Measurements from ENCODE around the gene BACH2.

The BACH2 gene

DNA sequence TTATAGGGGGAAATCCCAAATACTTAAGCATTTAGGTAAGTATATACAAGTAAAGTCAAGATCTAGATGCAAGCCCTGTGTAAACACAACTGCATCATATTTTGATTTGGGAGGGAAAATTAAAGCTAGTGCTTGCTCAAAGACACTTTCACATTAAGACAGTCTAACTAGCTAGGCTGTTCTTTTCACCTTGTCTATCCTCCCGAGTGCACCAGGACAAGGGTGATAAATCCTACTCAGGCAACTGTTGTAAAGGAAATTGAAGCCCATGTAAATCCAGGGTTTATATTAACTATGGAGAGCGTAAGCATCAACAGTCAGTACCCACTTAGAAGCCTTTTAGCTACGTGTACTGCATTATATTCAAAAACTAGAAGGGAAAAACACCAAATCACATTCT lies 19.3 kb upstream of the BACH2 start:
- TF ChIP-seq CTCF (IDR thresholded peaks at IDR 0.05; ENCODE audit: insufficient read depth, low read length, poor library complexity, severe bottlenecking), result no peak
- TF ChIP-seq EZH2phosphoT487 (conservative IDR thresholded peaks at IDR 0.05; ENCODE audit: low read length), result no peak
- peak overlapping the region; percentile 49 for H3K4me2 ChIP-seq (ENCODE audit: low read depth, low read length, poor library complexity, severe bottlenecking)
- H3K79me2 ChIP-seq (ENCODE audit: insufficient read depth, low read length), result no peaks in the 10 kb centered on the region
- H4K20me1 ChIP-seq (ENCODE audit: low read depth, low read length), result no peaks in the 10 kb centered on the region
- peaks cover 18% of the 10 kb centered on the region; the same call in 1 of the 2 replicates for H3F3A ChIP-seq (ENCODE audit: insufficient read depth)
- no peaks in the 10 kb centered on the region for H3K27me3 ChIP-seq (ENCODE audit: low read length)
- H3K36me3 ChIP-seq (ENCODE audit: low read length), result no peaks in the 10 kb centered on the region
- H3K9me2 ChIP-seq (replicated peaks; ENCODE audit: insufficient read depth, low read length), result no peaks in the 10 kb centered on the region
- peak overlapping the region; percentile 36 for H2AFZ ChIP-seq (ENCODE audit: low read depth, low read length, severe bottlenecking)
- H3K4me3 ChIP-seq (ENCODE audit: insufficient read depth, low read length, poor library complexity, severe bottlenecking), result peak overlapping the region; percentile 6
- H3K9ac ChIP-seq (ENCODE audit: low read length), result peak overlapping the region; percentile 25
- H3K27ac ChIP-seq (ENCODE audit: low read depth, low read length), result peak overlapping the region; percentile 83
- no peaks in the 10 kb centered on the region for H3K9me3 ChIP-seq (ENCODE audit: insufficient read depth, low read length)

GRCh38 chr6:90315354-90315950 lies 18.8 kb upstream of the BACH2 start:
- Histone ChIP-seq H4K20me1 (ENCODE audit: low read depth, low read length) (no peaks in the 10 kb centered on the region), H3K9ac (ENCODE audit: low read length) (peak overlapping the region; percentile 25), H3K36me3 (ENCODE audit: low read length) (no peaks in the 10 kb centered on the region), H3F3A (ENCODE audit: insufficient read depth) (peaks cover 18% of the 10 kb centered on the region; the same call in 1 of the 2 replicates), H3K9me3 (ENCODE audit: insufficient read depth, low read length) (no peaks in the 10 kb centered on the region), H3K79me2 (ENCODE audit: insufficient read depth, low read length) (no peaks in the 10 kb centered on the region), H2AFZ (ENCODE audit: low read depth, low read length, severe bottlenecking) (peak overlapping the region; percentile 36), H3K4me2 (ENCODE audit: low read depth, low read length, poor library complexity, severe bottlenecking) (peak overlapping the region; percentile 49), H3K4me3 (ENCODE audit: insufficient read depth, low read length, poor library complexity, severe bottlenecking) (peak overlapping the region; percentile 6), H3K27ac (ENCODE audit: low read depth, low read length) (peak overlapping the region; percentile 83), H3K9me2 (replicated peaks; ENCODE audit: insufficient read depth, low read length) (no peaks in the 10 kb centered on the region), H3K27me3 (ENCODE audit: low read length) (no peaks in the 10 kb centered on the region)
- TF ChIP-seq EZH2phosphoT487 (conservative IDR thresholded peaks at IDR 0.05; ENCODE audit: low read length), result no peak
- TF ChIP-seq CTCF (IDR thresholded peaks at IDR 0.05; ENCODE audit: insufficient read depth, low read length, poor library complexity, severe bottlenecking), result no peak

DNA sequence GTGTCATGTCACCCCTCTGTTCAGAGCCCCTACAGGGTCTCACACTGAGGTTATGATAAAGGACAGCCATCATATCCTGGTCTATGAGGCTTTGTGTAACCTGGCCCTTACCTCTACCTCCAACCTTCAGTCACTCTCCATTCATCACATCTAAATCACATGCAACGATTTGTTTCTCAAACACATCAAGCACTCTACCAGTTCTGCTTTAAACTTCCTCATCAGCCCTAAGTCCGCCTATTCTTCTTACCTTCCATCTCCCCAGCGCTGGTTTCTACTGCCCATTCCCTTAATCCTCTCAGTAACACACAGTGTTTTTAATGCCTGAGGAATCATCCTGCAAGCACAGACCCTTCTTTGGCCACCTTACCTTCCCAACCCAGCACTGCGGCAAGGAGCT lies 17.9 kb upstream of the BACH2 start:
- H4K20me1 ChIP-seq (ENCODE audit: low read depth, low read length), result no peaks in the 10 kb centered on the region
- peak overlapping the region; percentile 49 for H3K4me2 ChIP-seq (ENCODE audit: low read depth, low read length, poor library complexity, severe bottlenecking)
- no peaks in the 10 kb centered on the region for H3K9me3 ChIP-seq (ENCODE audit: insufficient read depth, low read length)
- no peaks in the 10 kb centered on the region for H3K36me3 ChIP-seq (ENCODE audit: low read length)
- peaks cover 18% of the 10 kb centered on the region; the same call in 1 of the 2 replicates for H3F3A ChIP-seq (ENCODE audit: insufficient read depth)
- no peaks in the 10 kb centered on the region for H3K79me2 ChIP-seq (ENCODE audit: insufficient read depth, low read length)
- H2AFZ ChIP-seq (ENCODE audit: low read depth, low read length, severe bottlenecking), result peak overlapping the region; percentile 78
- H3K9me2 ChIP-seq (replicated peaks; ENCODE audit: insufficient read depth, low read length), result no peaks in the 10 kb centered on the region
- no peak overlapping the region for H3K9ac ChIP-seq (ENCODE audit: low read length)
- TF ChIP-seq CTCF (IDR thresholded peaks at IDR 0.05; ENCODE audit: insufficient read depth, low read length, poor library complexity, severe bottlenecking) (no peak), EZH2phosphoT487 (conservative IDR thresholded peaks at IDR 0.05; ENCODE audit: low read length) (no peak)
- peak overlapping the region; percentile 83 for H3K27ac ChIP-seq (ENCODE audit: low read depth, low read length)
- H3K27me3 ChIP-seq (ENCODE audit: low read length), result no peaks in the 10 kb centered on the region
- no peak overlapping the region for H3K4me3 ChIP-seq (ENCODE audit: insufficient read depth, low read length, poor library complexity, severe bottlenecking)
